22Rv1 (cell line): Measurements from ENCODE around the gene BHLHE40.

Source experiments
- ZFX ChIP-seq: fragments of 450-650 bp; IDR thresholded peaks from 2 replicates; pipeline ENCODE4 v1.6.1; 2017; ENCODE audit warnings: antibody characterized with exemption, borderline replicate concordance
- TF ChIP-seq, protein P1 (sequence below): fragments of 450-650 bp; IDR thresholded peaks from 2 replicates; pipeline ENCODE4 v1.5.1; 2017; ENCODE audit warnings: mild to moderate bottlenecking

DNA sequence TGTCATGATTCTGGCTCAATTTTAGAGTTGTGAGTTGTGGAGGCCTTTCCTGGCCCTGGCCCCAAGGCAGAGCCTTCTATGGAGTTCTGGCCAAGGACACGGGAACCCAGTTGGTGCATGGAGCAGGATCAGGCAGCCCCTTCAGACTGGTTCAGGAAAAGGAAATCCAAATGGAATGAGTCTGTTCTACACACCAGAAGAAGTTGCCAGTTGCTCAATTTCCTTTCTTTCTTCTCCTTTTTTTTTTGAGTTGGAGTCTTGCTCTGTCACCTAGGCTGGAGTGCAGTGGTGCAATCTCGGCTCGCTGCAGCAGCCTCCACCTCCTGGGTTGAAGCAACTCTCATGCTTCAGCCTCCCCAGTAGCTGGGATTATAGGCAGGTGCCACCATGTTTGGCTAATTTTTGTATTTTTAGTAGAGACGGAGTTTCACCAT, 28.9 kb upstream of the BHLHE40 start:
- TF ChIP-seq, protein P1, sequence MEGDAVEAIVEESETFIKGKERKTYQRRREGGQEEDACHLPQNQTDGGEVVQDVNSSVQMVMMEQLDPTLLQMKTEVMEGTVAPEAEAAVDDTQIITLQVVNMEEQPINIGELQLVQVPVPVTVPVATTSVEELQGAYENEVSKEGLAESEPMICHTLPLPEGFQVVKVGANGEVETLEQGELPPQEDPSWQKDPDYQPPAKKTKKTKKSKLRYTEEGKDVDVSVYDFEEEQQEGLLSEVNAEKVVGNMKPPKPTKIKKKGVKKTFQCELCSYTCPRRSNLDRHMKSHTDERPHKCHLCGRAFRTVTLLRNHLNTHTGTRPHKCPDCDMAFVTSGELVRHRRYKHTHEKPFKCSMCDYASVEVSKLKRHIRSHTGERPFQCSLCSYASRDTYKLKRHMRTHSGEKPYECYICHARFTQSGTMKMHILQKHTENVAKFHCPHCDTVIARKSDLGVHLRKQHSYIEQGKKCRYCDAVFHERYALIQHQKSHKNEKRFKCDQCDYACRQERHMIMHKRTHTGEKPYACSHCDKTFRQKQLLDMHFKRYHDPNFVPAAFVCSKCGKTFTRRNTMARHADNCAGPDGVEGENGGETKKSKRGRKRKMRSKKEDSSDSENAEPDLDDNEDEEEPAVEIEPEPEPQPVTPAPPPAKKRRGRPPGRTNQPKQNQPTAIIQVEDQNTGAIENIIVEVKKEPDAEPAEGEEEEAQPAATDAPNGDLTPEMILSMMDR, result no peak
- no peak for TF ChIP-seq ZFX
